Right lobe of liver (tissue), 4 donors: ENCODE data around the gene EIF4G3.

Source experiments
- CTCF ChIP-seq, 4 donors: fragments of 200-600 bp in 3 of 4; fragments of 450-650 bp in 1 of 4; IDR thresholded peaks; one replicate each; pipeline versions ENCODE4 v1.5.1 to v1.8.0; 2016 to 2022; ENCODE audit warnings: antibody characterized with exemption in 4 of 4, mild to moderate bottlenecking in 2 of 4
- POLR2A ChIP-seq: fragments of 450-650 bp; IDR thresholded peaks from one replicate; pipeline ENCODE4 v1.6.1; 2017; ENCODE audit warnings: antibody characterized with exemption, mild to moderate bottlenecking
- donor health status: DM: no; HTN: no; CAD: no.
- donor health status: DM: no; HTN: no; CAD: no.
- donor health status: DM: no; HTN: yes; CAD: no.

GRCh38 chr1:20829946-20830345 lies 346.8 kb downstream of the EIF4G3 start:
- no peak for TF ChIP-seq CTCF (IDR thresholded peaks at IDR 0.05)
- no peak for TF ChIP-seq POLR2A
